Dermis microvascular lymphatic vessel endothelial cell (primary cell): Measurements from ENCODE around the gene METTL21C. TPM values are rescaled to one million over a fixed set of nuclear protein-coding genes. Genes with fewer than 3 reads are reported as not detected.

Source experiments
- DNase-seq, 2 donors: peaks; one replicate each; pipeline versions ENCODE4 v3.0.0 to v3.0.0-alpha.2; 2010; ENCODE audit warnings: low read depth in 2 of 2
- total RNA-seq: library from RNA; depleted of rRNA; stranded (reverse); fragments of >200 nt; gene quantifications from 2 replicates; pipeline ENCODE4 v1.2.1, GENCODE V29; 2014

Gene METTL21C
- total RNA-seq, 1 donor from 2014 or later: not detected

- no peak for DNase-seq
Observed at GRCh38 chr13:102697929-102698648, 3.2 kb upstream of the METTL21C start.

DNA sequence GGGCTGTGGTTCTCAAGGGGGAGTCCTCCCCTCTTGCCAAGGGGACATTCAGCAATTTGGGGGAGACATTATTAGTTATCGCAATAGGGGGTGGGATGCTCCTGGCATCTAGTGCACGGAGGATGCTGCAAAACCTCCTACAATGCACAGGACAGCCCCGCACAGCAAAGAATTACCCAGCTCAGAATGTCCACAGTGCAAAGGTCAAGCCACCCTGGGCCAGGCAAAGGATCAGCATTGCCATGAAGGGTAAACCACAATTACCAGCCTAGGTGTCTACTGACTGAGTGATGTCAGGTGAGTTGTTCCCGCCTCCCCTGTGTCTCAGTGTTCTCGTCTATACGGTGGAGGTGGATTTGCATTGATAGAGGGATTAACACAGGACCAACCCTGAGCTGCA, 2.4 kb upstream of the METTL21C start:
- DNase-seq: no peak

DNA sequence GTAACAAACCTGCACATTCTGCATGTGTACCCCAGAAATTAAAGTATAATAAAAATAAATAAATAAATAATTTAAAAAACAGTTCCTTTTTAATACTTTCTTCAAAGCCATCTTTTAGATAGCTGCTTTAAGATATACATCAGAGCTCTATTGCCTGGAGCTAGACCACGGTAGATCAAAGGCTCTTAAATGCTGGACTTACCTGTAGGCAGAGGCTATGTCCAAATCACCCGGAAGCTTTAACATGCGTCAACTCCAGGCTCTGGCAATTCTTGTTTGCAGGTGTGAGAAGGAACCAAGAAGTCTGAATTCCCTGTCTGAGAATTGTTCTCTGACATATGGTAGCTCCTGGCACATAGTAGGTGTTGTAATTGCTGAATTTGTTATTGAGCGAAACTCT, 1.6 kb upstream of the METTL21C start:
- no peak for DNase-seq

GRCh38 chr13:102693776-102694175, 1.1 kb downstream of the METTL21C start:
- peak in 1 of 2 donors; percentile 23 for DNase-seq

GRCh38 chr13:102693250-102693649, 1.6 kb downstream of the METTL21C start:
- no peak for DNase-seq

DNA sequence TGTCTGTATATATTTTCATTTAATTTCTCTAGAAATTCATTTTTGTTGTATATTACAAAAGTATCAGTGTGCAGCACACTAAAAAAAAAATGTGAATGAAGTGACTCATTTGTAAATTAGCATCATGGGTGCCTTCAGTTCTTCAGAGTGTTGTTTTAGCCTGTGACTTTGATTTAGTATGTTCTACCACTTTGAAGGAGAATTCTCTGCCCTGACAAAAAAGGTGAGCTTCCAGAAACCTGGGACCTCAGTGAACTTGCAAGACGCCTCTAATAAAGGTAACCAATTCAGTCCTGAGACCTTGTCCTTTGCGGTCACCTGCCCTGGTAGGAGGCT, 2.4 kb downstream of the METTL21C start:
- no peak for DNase-seq

- DNase-seq: no peak
Observed at GRCh38 chr13:102690883-102691282, 4.0 kb downstream of the METTL21C start.

GRCh38 chr13:102688306-102688973, 6.4 kb downstream of the METTL21C start:
- no peak for DNase-seq

- no peak for DNase-seq
Observed at GRCh38 chr13:102687520-102687919, 7.3 kb downstream of the METTL21C start.

- DNase-seq: no peak
Observed at GRCh38 chr13:102686024-102686423, 8.8 kb downstream of the METTL21C start.

GRCh38 chr13:102683637-102684036, 11.2 kb downstream of the METTL21C start:
- DNase-seq: no peak

DNA sequence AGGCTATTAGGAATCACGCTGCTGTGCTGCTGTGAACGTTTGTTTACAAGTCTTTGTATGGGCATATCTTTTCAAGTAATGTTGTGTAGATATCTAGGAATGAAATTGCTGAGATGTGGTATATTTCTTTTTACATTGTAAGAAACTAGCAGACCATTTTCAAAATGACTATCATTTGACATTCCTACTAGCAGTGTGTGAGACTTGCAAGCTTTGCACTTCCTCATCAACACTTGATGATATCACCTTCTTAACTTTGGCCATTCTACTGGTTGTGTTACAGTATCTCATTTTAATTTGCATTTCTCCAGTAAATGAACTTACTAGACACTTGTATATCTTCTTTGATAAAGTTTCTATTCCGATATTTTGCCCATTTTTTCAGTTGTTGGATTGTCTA, 12.1 kb downstream of the METTL21C start:
- DNase-seq: no peak

DNA sequence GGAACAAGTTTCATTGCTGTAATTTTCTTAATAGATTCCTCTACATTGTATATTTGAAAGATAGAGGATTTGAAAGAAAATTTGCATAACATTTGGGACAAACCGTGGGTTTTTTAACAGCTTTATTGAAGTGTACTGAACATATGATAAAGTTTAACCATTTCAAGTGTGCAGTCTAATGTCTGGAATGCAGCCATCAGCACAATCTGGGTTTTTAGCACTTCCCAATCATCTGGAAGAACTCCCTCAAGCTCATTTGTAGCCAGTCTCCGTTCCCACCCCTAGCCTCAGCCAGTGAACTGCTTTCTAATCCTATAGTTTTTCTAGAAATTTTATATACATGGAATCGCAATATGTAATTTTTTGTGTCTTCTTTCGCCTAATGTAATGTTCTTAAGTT, 12.6 kb downstream of the METTL21C start:
- no peak for DNase-seq

DNA sequence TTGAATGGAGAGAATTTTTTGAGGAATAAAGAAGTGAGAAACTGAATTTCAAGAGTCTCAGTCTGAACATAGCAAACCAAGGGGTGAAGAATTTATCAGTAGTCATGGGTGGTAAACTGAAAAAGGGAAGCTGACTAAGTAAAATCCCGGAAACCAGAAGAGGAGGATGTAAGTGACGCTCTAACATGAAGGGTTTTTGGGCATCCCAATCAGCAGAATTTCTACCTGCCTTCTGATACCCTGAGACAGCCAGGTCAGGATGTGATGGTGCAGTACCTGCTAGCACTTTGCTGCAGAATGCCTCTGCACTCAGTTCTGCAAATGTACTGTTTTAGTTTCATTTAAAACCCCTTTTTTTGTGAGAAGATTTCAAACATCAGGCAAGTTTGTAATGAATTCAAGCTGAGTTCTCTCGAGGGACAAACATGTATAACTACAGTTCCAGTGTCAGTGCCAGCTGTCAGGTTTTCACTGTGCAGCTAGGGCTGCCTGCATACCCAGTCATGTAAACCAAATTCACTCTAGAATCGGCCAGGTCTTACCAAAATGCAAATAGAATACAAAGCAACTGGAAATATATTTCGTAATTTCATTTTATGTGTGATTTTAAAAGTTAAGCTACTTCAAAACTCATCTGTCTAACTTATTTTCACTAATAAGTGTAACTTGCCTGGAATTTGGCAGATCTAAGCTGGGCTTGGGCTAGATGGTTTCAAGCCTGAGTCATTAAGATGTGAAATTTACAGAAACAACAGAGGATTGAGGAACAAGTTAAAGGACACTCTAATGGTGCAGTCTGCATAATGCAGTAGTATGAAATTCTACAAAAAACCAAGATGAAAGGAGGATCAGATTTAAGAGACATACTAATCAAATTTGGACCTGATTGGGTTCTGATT, 13.8 kb downstream of the METTL21C start:
- DNase-seq: no peak

GRCh38 chr13:102680133-102680717, 14.6 kb downstream of the METTL21C start:
- DNase-seq: no peak

DNA sequence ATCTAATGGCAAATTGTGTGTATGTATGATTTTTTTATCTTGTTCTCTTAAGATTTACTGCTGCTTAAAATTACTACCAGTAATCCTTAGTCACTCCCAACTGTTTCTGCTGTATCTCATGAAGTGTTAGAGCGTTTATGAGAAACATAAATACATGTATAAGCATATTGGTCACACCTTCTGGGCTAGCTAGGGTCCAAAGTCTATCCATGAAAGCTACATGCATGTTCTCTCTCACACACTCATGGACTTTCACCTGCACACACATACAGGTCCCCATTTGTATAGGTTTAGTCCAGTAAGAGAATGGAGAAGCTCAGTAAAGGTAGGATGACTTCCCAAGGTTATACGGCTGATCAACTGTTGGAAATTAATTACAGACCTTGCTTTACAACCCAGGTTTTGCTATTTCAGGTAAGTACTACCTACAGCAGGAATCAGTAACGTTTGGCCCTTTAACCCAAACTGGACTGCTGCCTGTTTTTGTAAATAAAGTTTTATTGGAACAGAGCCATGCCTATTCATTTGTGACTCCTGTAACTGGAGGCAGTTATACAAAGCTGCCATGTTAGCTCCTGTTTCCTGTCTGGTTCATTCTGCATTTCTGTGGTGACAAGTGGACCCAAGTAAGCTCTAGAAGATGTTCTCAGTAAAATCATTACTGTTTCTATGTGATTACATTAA, 15.3 kb downstream of the METTL21C start:
- DNase-seq: no peak

GRCh38 chr13:102678339-102679107, 16.3 kb downstream of the METTL21C start:
- no peak for DNase-seq

DNA sequence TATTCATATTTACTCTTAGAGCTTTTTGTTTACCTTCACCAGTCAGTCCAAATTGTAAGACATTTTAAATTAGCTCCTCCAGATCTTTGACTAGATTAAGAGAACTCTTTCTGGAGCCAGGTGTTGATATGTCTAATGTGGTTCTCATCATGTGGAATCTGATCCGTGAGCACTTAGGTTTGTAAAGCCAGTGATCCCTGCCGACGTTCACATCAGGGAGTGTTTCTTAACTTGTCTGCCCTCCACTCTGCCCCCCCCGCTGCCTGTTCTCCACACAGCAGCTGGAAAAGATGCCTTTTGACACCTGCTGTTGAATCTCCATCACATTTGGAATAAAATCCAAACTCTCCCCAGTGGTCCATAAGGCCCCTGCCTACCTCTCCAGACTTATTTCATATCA, 17.7 kb downstream of the METTL21C start:
- DNase-seq: no peak

GRCh38 chr13:102675115-102675514, 19.7 kb downstream of the METTL21C start:
- DNase-seq: no peak

- no peak for DNase-seq
Observed at GRCh38 chr13:102670130-102670529, 24.7 kb downstream of the METTL21C start.

DNA sequence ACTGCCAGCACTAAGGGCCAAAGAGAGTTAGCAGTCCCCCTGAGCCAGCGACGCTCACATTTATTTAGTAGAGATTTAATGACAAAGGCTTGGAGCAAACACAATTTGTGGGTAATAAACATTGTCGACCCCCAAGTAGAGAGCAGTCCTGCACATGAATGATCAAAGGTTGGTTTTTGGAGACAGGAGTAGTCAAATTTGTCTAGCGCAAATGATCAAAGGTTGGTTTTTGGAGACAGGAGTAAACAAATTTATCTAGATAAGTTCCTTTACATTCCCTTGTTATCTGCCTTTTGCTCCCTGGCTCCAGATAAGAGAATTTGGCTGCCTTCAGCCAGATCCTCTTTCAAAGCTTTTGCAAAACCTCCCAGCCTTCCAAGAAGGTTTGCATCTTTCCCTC, 26.9 kb downstream of the METTL21C start:
- no peak for DNase-seq
